GM19397 (cell line): ENCODE results near the gene RAB23.

ENCODE experiments used
- ATAC-seq: cut with Tn5 transposase; IDR thresholded peaks from one replicate; pipeline ENCODE4 v1.9.1; 2021; ENCODE audit warnings: mild to moderate bottlenecking, moderate library complexity; ENCODE audit not compliant: unreplicated experiment

The RAB23 gene

DNA sequence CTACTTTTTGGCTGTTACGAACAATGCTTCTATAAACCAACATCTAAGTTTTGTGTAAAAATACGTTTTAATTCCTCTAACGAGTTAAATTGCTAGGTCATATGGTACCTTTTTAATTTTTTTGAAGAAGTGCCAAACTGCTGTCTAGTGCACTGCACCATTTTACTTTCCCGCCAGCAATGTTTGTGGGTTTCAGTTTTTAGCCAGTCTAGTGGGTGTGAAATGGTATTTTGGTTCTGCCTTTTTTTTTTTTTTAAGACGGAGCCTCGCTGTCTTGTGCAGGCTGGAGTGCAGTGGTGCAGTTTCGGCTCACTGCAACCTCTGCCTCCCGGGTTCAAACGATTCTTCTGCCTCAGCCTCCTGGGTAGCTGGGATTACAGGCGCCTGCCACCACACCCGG, 84.1 kb downstream of the RAB23 start:
- no peak for ATAC-seq

DNA sequence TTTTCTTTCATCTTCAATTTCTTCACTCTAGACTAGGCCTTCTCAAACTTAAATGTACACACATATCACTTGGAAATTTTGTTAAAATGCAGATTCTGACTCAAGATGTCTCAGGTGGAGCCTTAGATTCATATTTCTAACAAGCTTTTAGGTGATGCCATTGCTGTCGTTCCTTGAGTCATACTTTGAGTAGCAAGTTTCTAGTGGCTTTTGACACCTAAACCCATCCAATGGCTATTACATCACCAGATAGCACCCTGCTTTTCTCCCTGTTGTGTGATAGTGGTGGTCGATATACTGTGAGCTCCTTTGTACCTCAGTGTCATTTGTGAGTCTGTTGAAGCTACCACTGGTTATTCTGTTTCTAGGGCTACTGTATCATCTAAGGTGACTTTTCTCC, 84.8 kb downstream of the RAB23 start:
- no peak for ATAC-seq
